ENCODE measurements around the gene OR14A2.
"Not testable (repeated sequence)": the region's sequence is repeated elsewhere in the genome, so short reads cannot be mapped to it uniquely, and the experiment has no call there.

DNA sequence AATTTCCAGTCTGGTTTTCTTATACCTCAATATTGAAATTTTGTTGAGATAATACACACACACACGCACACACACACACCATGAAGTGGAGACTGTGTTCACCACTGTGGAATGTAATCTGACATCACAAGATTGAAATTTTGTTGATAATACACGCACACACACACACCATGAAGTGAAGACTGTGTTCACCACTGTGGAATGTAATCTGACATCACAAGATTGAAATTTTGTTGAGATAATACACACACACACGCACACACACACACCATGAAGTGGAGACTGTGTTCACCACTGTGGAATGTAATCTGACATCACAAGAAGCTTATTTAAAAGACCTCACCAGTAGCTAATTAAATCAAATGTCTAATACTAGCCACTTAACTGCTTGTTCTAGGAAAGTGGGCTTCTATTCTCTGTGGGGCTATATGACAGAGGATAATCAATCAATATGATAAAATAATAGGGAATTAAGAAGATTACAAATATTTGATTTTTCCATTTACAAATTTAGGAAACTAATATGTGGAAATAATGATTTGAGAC, 5.7 kb downstream of the OR14A2 start:
- not testable (repeated sequence) for TF ChIP-seq BHLHE40 (IDR thresholded peaks at IDR 0.05; ENCODE audit: low read depth, low read length); POLR2A (IDR thresholded peaks at IDR 0.05; ENCODE audit: low read depth, low read length); SMC3 (IDR thresholded peaks at IDR 0.05; ENCODE audit: low read depth, low read length); RFX5 (IDR thresholded peaks at IDR 0.05; ENCODE audit: low read depth, low read length); FOS (IDR thresholded peaks at IDR 0.05; ENCODE audit: low read depth, low read length); RCOR1 (IDR thresholded peaks at IDR 0.05; ENCODE audit: insufficient replicate concordance, low read length); MAZ (IDR thresholded peaks at IDR 0.05; ENCODE audit: borderline replicate concordance, low read depth, low read length); RAD21 (IDR thresholded peaks at IDR 0.05; ENCODE audit: low read length)
- TF ChIP-seq, protein P1, sequence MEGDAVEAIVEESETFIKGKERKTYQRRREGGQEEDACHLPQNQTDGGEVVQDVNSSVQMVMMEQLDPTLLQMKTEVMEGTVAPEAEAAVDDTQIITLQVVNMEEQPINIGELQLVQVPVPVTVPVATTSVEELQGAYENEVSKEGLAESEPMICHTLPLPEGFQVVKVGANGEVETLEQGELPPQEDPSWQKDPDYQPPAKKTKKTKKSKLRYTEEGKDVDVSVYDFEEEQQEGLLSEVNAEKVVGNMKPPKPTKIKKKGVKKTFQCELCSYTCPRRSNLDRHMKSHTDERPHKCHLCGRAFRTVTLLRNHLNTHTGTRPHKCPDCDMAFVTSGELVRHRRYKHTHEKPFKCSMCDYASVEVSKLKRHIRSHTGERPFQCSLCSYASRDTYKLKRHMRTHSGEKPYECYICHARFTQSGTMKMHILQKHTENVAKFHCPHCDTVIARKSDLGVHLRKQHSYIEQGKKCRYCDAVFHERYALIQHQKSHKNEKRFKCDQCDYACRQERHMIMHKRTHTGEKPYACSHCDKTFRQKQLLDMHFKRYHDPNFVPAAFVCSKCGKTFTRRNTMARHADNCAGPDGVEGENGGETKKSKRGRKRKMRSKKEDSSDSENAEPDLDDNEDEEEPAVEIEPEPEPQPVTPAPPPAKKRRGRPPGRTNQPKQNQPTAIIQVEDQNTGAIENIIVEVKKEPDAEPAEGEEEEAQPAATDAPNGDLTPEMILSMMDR (conservative IDR thresholded peaks at IDR 0.05; ENCODE audit: low read depth, low read length) = not testable (repeated sequence)
- TF ChIP-seq, protein P2, sequence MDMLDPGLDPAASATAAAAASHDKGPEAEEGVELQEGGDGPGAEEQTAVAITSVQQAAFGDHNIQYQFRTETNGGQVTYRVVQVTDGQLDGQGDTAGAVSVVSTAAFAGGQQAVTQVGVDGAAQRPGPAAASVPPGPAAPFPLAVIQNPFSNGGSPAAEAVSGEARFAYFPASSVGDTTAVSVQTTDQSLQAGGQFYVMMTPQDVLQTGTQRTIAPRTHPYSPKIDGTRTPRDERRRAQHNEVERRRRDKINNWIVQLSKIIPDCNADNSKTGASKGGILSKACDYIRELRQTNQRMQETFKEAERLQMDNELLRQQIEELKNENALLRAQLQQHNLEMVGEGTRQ (IDR thresholded peaks at IDR 0.05; ENCODE audit: low read depth, low read length) = not testable (repeated sequence)

All from IMR-90 (cell line).